ENCODE results near the gene TSEN54. TPM values are rescaled to one million over a fixed set of nuclear protein-coding genes. Genes with fewer than 3 reads are reported as not detected.

Gene TSEN54
- polyA plus RNA-seq, 1 of the 3 experiments (the other 2 are of a cell fraction): 29.8 TPM

DNA sequence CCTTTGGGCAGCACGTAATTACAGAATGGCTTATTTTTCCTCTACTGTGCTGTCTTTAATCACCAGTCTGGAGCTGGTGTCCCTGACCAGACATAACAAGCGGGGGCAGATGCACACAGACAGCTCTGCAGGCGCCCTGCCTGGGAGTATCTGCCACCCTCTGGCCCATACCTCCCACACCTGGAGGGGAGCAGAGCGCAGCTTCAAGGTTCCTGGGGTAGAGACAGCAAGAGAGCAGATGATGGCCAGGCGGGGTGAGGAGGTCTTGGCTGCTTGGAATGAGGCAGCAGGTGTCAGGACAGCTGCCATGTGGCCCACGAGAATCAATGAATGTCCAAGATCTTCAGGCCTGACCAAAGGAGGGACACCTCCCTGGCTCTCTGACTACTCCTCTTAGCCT lies 36.0 kb upstream of the TSEN54 start (continued):
- TF ChIP-seq CTCF (IDR thresholded peaks at IDR 0.05) (no peak), NFIC (IDR thresholded peaks at IDR 0.05; ENCODE audit: borderline replicate concordance) (no peak)

DNA sequence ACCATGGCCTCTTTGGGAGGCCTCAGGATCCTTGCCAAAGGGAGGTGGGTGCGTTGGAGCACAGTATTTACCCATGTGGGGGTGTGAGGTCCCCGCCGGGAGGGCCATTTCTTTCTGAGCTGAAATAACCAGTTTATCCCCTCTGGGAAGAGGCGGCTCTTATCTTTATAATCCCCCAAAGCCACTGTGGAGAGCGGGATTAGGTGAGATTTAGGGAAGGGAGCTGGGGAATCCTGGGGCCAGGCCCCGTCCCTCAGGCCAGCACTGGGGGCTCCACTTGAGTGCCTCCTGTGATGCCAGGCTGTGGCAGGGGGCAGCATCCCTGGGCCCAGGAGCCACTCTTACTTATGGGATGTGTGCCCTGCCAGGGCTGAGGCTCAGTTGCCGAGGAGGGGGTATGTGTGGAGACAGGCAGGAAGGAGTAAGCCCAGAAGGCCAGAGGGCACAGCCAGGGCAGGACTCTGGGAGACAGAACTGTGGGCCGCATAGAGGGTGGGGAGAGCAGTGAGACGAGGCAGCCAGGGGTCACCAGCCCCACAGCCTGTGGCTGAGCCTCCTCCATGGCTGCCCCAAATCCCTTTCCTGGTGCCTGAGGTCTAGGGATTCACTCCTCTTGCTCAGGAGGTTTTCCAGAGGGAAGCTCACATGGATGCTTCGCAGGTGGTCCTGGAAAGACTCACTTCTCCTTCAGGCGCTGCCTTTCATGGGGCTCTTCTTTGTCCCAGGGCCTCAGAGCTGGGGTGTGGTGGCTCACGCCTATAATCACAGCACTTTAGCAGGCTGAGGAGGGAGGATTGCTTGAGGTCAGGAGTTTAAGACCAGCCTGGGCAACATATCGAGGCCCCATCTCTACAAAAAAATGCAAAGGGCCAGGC lies 34.9 kb upstream of the TSEN54 start:
- no peak overlapping the region for H3K4me3 ChIP-seq (ENCODE audit: low read depth in 2 of 2, low read length in 1 of 2)
- peaks cover 17% of the 10 kb centered on the region; the same call in 1 of the 2 replicates for H3K79me2 ChIP-seq (ENCODE audit: insufficient read depth)
- WGBS (ENCODE audit: low lambda C conversion rate): 98% methylated on average over 10 of the region's 13 CpGs
- TF ChIP-seq CTCF (IDR thresholded peaks at IDR 0.05) (no peak), ZBTB33 (IDR thresholded peaks at IDR 0.05; ENCODE audit: borderline replicate concordance, low read depth) (no peak), USF2 (IDR thresholded peaks at IDR 0.05; ENCODE audit: borderline replicate concordance, low read depth, low read length) (no peak), NRF1 (IDR thresholded peaks at IDR 0.05; ENCODE audit: low read depth, low read length) (no peak), MEF2A (IDR thresholded peaks at IDR 0.05; ENCODE audit: borderline replicate concordance, low read depth) (no peak), FOXJ3 (CRISPR knock-in tag; IDR thresholded peaks at IDR 0.05) (no peak)
- TF ChIP-seq, protein P1, sequence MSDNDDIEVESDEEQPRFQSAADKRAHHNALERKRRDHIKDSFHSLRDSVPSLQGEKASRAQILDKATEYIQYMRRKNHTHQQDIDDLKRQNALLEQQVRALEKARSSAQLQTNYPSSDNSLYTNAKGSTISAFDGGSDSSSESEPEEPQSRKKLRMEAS (IDR thresholded peaks at IDR 0.05; ENCODE audit: low read depth): no peak
- TF ChIP-seq, protein P2, sequence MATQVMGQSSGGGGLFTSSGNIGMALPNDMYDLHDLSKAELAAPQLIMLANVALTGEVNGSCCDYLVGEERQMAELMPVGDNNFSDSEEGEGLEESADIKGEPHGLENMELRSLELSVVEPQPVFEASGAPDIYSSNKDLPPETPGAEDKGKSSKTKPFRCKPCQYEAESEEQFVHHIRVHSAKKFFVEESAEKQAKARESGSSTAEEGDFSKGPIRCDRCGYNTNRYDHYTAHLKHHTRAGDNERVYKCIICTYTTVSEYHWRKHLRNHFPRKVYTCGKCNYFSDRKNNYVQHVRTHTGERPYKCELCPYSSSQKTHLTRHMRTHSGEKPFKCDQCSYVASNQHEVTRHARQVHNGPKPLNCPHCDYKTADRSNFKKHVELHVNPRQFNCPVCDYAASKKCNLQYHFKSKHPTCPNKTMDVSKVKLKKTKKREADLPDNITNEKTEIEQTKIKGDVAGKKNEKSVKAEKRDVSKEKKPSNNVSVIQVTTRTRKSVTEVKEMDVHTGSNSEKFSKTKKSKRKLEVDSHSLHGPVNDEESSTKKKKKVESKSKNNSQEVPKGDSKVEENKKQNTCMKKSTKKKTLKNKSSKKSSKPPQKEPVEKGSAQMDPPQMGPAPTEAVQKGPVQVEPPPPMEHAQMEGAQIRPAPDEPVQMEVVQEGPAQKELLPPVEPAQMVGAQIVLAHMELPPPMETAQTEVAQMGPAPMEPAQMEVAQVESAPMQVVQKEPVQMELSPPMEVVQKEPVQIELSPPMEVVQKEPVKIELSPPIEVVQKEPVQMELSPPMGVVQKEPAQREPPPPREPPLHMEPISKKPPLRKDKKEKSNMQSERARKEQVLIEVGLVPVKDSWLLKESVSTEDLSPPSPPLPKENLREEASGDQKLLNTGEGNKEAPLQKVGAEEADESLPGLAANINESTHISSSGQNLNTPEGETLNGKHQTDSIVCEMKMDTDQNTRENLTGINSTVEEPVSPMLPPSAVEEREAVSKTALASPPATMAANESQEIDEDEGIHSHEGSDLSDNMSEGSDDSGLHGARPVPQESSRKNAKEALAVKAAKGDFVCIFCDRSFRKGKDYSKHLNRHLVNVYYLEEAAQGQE (IDR thresholded peaks at IDR 0.05; ENCODE audit: low read depth, low read length): no peak
- CTCF ChIA-PET: interaction anchor here (0.8 to 2.1 kb wide), 5 partner anchors 13 to 69 kb away, joined by 3 to 6 read pairs (median 3); partner anchors contain the start of gene TSEN54
- H3K27ac ChIP-seq (ENCODE audit: low read depth in 2 of 2, low read length in 1 of 2): no peak overlapping the region; a peak in 1 of 4 replicates
- no peaks in the 10 kb centered on the region for H3K9me2 ChIP-seq
- H3F3A ChIP-seq (replicated peaks; ENCODE audit: insufficient read depth): no peaks in the 10 kb centered on the region
- DNase-seq: no peak
- H3K4me1 ChIP-seq (ENCODE audit: control insufficient read depth in 1 of 2, insufficient read depth in 2 of 2, low read depth in 1 of 2, low read length in 1 of 2): no peaks in the 10 kb centered on the region; a peak in 1 of 4 replicates
- POLR2A ChIA-PET: no interaction called here
- H2AFZ ChIP-seq (ENCODE audit: low read depth): no peak overlapping the region
- H3K9me3 ChIP-seq: no peaks in the 10 kb centered on the region
- H3K9ac ChIP-seq: no peak overlapping the region
- peaks cover 26% of the 10 kb centered on the region for H4K20me1 ChIP-seq (ENCODE audit: insufficient read depth)
- H3K4me2 ChIP-seq: no peak overlapping the region
- H3K36me3 ChIP-seq (replicated peaks in 1 of 2; ENCODE audit: control insufficient read depth in 1 of 2, insufficient read depth in 2 of 2, low read length in 1 of 2): peaks cover 8 to 11% of the 10 kb centered on the region in 2 experiments
- H3K27me3 ChIP-seq (ENCODE audit: insufficient read depth): no peaks in the 10 kb centered on the region
